ENCODE results near the gene U2SURP. TPM values are rescaled to one million over a fixed set of nuclear protein-coding genes. Genes with fewer than 3 reads are reported as not detected.

The U2SURP gene
- total and polyA plus RNA-seq, 10 of the 15 experiments (the other 5 are each of a cell fraction or from before 2014, with no cell fraction given) = 76.3 to 277 (median 150) TPM

DNA sequence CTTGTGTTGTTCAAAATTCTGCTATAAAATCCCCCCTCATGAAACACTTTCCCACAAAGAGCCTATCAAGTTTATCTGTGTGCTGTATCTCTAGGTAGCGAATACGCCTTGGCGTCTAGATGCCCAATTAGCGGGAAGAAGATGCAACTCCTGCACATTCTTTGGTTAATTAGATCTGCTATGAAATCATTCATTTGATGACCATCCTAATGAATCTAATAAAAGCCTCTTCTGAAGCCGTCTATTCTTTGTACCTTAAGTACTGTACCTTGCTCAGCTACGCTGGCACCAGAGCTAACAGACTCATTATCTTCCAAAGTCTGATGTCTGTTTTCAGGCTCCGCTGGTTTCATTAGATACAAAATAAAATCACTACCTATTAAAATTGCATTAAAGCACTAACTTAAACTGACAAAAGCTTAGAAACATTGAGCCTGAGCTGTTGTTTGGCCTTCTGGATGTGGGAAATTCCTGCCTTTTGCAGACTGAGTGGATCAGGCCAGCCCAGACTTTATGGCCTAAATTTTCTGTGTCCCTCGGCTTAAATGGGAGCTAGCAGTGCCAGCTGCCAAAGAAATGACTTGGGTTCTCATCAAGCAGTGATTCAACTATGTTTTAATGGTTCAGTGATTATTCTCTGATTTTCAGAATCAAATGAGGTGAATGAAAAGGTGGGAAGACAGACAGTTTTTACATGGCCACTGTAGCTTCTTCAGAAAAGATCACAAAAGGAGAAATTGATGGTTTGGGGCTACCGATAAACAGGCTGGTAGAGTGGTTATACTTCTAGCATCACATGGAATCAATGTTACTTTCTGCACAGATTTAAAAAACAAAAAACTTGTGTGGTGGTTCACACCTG lies 89.8 kb downstream of the U2SURP start:
- H2AFZ ChIP-seq (ENCODE audit: control insufficient read depth, low read depth, low read length) = no peak overlapping the region
- DNase-seq (ENCODE audit: low read depth, low spot score) (no peak), FAIRE-seq (no peak), ATAC-seq (no peak)
- H3K9me3 ChIP-seq (replicated peaks; ENCODE audit: control insufficient read depth, insufficient read depth, low read length) = peaks cover 2% of the 10 kb centered on the region; the same call in 1 of the 3 replicates
- CTCF ChIA-PET = no interaction called here
- POLR2A ChIA-PET = no interaction called here
- no peak overlapping the region for H3K4me2 ChIP-seq (ENCODE audit: control insufficient read depth, insufficient read depth)
- no peak overlapping the region for H3K4me3 ChIP-seq
- H3K4me1 ChIP-seq (ENCODE audit: control insufficient read depth, insufficient read depth, low read length) = no peaks in the 10 kb centered on the region
- no peak overlapping the region for H3K27ac ChIP-seq (ENCODE audit: control insufficient read depth, insufficient read depth)
- intact Hi-C loops (cut with micrococcal nuclease; ENCODE audit: unreplicated experiment) (no loop called here), in situ Hi-C loops (cut with MboI) (no loop called here)
- H4K20me1 ChIP-seq (ENCODE audit: control insufficient read depth, insufficient read depth) = no peaks in the 10 kb centered on the region
- H3K9ac ChIP-seq (ENCODE audit: control insufficient read depth, insufficient read depth, low read length) = no peak overlapping the region
- no peaks in the 10 kb centered on the region for H3K36me3 ChIP-seq (ENCODE audit: control insufficient read depth in 2 of 2, insufficient read depth in 2 of 2, low read length in 1 of 2)
- RAD21 ChIA-PET (ENCODE audit: unreplicated experiment) = no interaction called here
- WGBS (ENCODE audit: insufficient coverage, insufficient replicate concordance, low lambda C conversion rate, missing lambda C conversion rate) = 92% methylated on average over 9 of the region's 9 CpGs
- no peaks in the 10 kb centered on the region for H3K27me3 ChIP-seq (replicated peaks in 1 of 2; ENCODE audit: control insufficient read depth in 2 of 2, insufficient read depth in 2 of 2, low read length in 1 of 2)
- H3K79me2 ChIP-seq (ENCODE audit: control insufficient read depth, insufficient read depth, low read length) = no peaks in the 10 kb centered on the region
- TF ChIP-seq, protein P1, sequence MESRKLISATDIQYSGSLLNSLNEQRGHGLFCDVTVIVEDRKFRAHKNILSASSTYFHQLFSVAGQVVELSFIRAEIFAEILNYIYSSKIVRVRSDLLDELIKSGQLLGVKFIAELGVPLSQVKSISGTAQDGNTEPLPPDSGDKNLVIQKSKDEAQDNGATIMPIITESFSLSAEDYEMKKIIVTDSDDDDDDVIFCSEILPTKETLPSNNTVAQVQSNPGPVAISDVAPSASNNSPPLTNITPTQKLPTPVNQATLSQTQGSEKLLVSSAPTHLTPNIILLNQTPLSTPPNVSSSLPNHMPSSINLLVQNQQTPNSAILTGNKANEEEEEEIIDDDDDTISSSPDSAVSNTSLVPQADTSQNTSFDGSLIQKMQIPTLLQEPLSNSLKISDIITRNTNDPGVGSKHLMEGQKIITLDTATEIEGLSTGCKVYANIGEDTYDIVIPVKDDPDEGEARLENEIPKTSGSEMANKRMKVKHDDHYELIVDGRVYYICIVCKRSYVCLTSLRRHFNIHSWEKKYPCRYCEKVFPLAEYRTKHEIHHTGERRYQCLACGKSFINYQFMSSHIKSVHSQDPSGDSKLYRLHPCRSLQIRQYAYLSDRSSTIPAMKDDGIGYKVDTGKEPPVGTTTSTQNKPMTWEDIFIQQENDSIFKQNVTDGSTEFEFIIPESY (IDR thresholded peaks at IDR 0.05) = no peak
- TF ChIP-seq SMAD1 (IDR thresholded peaks at IDR 0.05; ENCODE audit: low read depth, partially characterized antibody) = no peak
- SMC1A ChIA-PET (ENCODE audit: uncharacterized antibody, unreplicated experiment) = interaction anchor here (0.6 to 2.8 kb wide), 3 partner anchors 10 to 130 kb away, joined by 3 to 12 read pairs (median 7); no protein-coding TSS in a partner anchor
- BruUV-seq (replicated peaks) = no TSS peak

DNA sequence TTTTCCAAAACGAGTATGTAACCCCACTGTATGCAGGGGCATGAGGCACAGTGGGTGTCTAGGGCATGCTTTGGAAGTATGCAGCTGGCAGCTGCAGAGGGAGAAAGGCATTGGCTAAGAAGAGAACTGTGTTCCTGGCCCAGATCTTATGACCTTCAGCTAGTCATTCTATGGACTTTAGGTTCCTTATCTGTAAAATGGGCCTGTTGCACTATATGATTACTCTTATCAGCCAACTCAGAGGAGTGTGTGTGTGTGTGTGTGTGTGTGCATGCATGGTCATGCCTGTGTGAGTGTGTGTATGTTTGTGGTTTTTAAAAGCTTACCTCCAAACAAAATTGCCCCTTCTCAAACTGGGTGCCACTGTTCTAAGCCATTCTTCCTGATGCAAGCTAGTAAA lies 90.8 kb downstream of the U2SURP start:
- CTCF ChIA-PET = interaction anchor here (1.2 kb wide), 2 partner anchors 9 to 256 kb away, joined by 4 read pairs; no protein-coding TSS in a partner anchor
- TF ChIP-seq, protein P2, sequence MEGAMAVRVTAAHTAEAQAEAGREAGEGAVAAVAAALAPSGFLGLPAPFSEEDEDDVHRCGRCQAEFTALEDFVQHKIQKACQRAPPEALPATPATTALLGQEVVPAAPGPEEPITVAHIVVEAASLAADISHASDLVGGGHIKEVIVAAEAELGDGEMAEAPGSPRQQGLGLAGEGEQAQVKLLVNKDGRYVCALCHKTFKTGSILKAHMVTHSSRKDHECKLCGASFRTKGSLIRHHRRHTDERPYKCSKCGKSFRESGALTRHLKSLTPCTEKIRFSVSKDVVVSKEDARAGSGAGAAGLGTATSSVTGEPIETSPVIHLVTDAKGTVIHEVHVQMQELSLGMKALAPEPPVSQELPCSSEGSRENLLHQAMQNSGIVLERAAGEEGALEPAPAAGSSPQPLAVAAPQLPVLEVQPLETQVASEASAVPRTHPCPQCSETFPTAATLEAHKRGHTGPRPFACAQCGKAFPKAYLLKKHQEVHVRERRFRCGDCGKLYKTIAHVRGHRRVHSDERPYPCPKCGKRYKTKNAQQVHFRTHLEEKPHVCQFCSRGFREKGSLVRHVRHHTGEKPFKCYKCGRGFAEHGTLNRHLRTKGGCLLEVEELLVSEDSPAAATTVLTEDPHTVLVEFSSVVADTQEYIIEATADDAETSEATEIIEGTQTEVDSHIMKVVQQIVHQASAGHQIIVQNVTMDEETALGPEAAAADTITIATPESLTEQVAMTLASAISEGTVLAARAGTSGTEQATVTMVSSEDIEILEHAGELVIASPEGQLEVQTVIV (IDR thresholded peaks at IDR 0.05; ENCODE audit: borderline replicate concordance, partially characterized antibody) = no peak
- TF ChIP-seq, protein P3, sequence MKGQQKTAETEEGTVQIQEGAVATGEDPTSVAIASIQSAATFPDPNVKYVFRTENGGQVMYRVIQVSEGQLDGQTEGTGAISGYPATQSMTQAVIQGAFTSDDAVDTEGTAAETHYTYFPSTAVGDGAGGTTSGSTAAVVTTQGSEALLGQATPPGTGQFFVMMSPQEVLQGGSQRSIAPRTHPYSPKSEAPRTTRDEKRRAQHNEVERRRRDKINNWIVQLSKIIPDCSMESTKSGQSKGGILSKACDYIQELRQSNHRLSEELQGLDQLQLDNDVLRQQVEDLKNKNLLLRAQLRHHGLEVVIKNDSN (IDR thresholded peaks at IDR 0.05; ENCODE audit: borderline replicate concordance, extremely low read length, insufficient read depth, low read depth, low read length) = no peak
- TF ChIP-seq SUPT20H (IDR thresholded peaks at IDR 0.05; ENCODE audit: borderline replicate concordance, control insufficient read depth, low read depth, low read length) (no peak), TBL1XR1 (IDR thresholded peaks at IDR 0.05; ENCODE audit: low read depth, low read length) (no peak), JUND (IDR thresholded peaks at IDR 0.05; ENCODE audit: low read depth, low read length) (no peak), TAF1 (IDR thresholded peaks at IDR 0.05; ENCODE audit: borderline replicate concordance, low read depth, low read length) (no peak), RUNX3 (IDR thresholded peaks at IDR 0.05; ENCODE audit: low read length) (no peak)

More for the DNA sequence above, 90.8 kb downstream of the U2SURP start:
- Histone ChIP-seq H3K36me3 (ENCODE audit: control insufficient read depth in 2 of 2, insufficient read depth in 2 of 2, low read length in 1 of 2) (no peaks in the 10 kb centered on the region), H3K4me2 (ENCODE audit: control insufficient read depth, insufficient read depth) (no peak overlapping the region), H3K9me3 (replicated peaks; ENCODE audit: control insufficient read depth, insufficient read depth, low read length) (peaks cover 4% of the 10 kb centered on the region; the same call in 1 of the 3 replicates), H3K27ac (ENCODE audit: control insufficient read depth, insufficient read depth) (no peak overlapping the region), H3K4me3 (no peak overlapping the region), H3K4me1 (ENCODE audit: control insufficient read depth, insufficient read depth, low read length) (no peaks in the 10 kb centered on the region), H3K79me2 (ENCODE audit: control insufficient read depth, insufficient read depth, low read length) (no peaks in the 10 kb centered on the region), H4K20me1 (ENCODE audit: control insufficient read depth, insufficient read depth) (no peaks in the 10 kb centered on the region), H2AFZ (ENCODE audit: control insufficient read depth, low read depth, low read length) (no peak overlapping the region), H3K27me3 (replicated peaks in 1 of 2; ENCODE audit: control insufficient read depth in 2 of 2, insufficient read depth in 2 of 2, low read length in 1 of 2) (no peaks in the 10 kb centered on the region), H3K9ac (ENCODE audit: control insufficient read depth, insufficient read depth, low read length) (no peak overlapping the region)
- FAIRE-seq = peak; percentile 23
- WGBS (ENCODE audit: insufficient coverage, insufficient replicate concordance, low lambda C conversion rate, missing lambda C conversion rate) = 9% methylated on average over 1 of the region's 1 CpG
- in situ Hi-C loops (cut with MboI) (no loop called here), intact Hi-C loops (cut with micrococcal nuclease; ENCODE audit: unreplicated experiment) (no loop called here)
- ChIA-PET SMC1A (ENCODE audit: uncharacterized antibody, unreplicated experiment) (interaction anchor here (0.6 to 2.8 kb wide), 6 partner anchors 9 to 1046 kb away, joined by 3 to 12 read pairs (median 4); no protein-coding TSS in a partner anchor), POLR2A (no interaction called here), RAD21 (ENCODE audit: unreplicated experiment) (interaction anchor here (1.1 kb wide), 1 partner anchor 9 kb away, joined by 3 read pairs; no protein-coding TSS in a partner anchor)
- no TSS peak for BruUV-seq (replicated peaks)
- no peak for DNase-seq (ENCODE audit: low read depth, low spot score)
- peak; percentile 38; the same call in 2 of the 3 replicates for ATAC-seq
